SJCRH30 (cell line): ENCODE results near the gene IQGAP2. TPM values are rescaled to one million over a fixed set of nuclear protein-coding genes. Genes with fewer than 3 reads are reported as not detected.

Source experiments
- DNase-seq, 2 experiments: peaks; one replicate each; pipeline ENCODE4 v3.0.0-alpha.2; 2015 to 2020
- H3K27ac ChIP-seq: fragments of 250-450 bp; sonication (Bioruptor Pico); 2 replicates; pipeline ENCODE4 v1.5.1; 2020; ENCODE audit warnings: mild to moderate bottlenecking, moderate library complexity
- H3K27me3 ChIP-seq: fragments of 250-450 bp; sonication (Bioruptor Pico); 2 replicates; pipeline ENCODE4 v1.5.1; 2020; ENCODE audit warnings: mild to moderate bottlenecking, moderate library complexity
- H3K36me3 ChIP-seq: fragments of 250-450 bp; sonication (Bioruptor Pico); 2 replicates; pipeline ENCODE4 v1.5.1; 2020; ENCODE audit warnings: mild to moderate bottlenecking, moderate library complexity
- H3K4me1 ChIP-seq: fragments of 250-450 bp; sonication (Bioruptor Pico); 2 replicates; pipeline ENCODE4 v1.5.1; 2020; ENCODE audit warnings: mild to moderate bottlenecking, moderate library complexity
- H3K4me3 ChIP-seq: fragments of 250-450 bp; sonication (Bioruptor Pico); 2 replicates; pipeline ENCODE4 v1.5.1; 2020; ENCODE audit warnings: mild to moderate bottlenecking, moderate library complexity
- H3K9me3 ChIP-seq: fragments of 250-450 bp; sonication (Bioruptor Pico); replicated peaks from 2 replicates; pipeline ENCODE4 v1.5.1; 2020; ENCODE audit warnings: mild to moderate bottlenecking, moderate library complexity
- total RNA-seq: library from RNA; depleted of rRNA; stranded (reverse); fragments of >200 nt; shearing (Covaris generic); gene quantifications from 2 replicates; pipeline ENCODE4 v1.2.3, GENCODE V29; 2014

The IQGAP2 gene
- total RNA-seq, 1 experiment from 2014 or later: 11.4 TPM

DNA sequence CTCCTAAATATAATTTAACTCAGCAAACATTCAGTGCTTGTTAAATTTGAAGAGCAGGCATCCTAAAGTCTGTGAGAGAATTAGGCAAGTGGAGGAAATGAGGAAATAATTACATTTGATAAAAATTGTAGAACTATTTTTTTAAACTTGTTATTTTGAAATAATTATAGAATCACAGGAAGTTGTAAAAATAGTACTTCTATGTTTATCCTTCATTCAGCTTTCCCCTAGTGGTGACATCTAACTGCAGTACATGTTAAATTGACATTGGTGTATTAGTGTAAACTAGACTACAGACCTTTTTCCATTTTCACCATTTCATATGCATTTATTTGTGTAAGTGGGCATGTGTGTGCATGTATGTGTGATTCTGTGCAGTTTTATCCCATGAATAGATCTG is 168.5 kb downstream of the IQGAP2 start:
- peaks cover 5% of the 10 kb centered on the region; the same call in 1 of the 2 replicates for H3K27me3 ChIP-seq
- H3K36me3 ChIP-seq: no peaks in the 10 kb centered on the region
- no peaks in the 10 kb centered on the region for H3K9me3 ChIP-seq
- no peaks in the 10 kb centered on the region for H3K4me1 ChIP-seq
- no peak overlapping the region for H3K4me3 ChIP-seq
- H3K27ac ChIP-seq: no peak overlapping the region
- no peak for DNase-seq

DNA sequence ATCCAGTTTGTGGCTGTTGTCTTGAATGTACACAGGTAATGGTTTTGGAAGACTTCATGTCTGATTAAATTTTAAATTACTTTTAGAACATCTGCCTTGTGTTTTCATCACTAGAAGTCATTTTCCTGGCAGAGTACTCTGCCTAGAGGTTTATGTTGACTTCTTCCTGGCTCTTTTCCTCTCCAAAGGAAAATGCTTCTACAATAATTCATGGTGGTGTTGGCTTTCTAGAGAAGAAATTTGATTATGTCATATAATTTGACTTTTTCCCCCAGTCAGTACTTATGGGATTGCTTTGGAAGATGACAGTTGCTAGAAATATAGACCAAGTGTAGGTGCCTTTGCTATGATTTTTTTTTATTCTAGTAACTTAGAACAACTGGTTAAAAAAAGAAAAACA is 173.4 kb downstream of the IQGAP2 start:
- H3K27me3 ChIP-seq: 0 out of 2 replicates have a peak, but pooled peaks cover 2% of the 10 kb centered on the region

DNA sequence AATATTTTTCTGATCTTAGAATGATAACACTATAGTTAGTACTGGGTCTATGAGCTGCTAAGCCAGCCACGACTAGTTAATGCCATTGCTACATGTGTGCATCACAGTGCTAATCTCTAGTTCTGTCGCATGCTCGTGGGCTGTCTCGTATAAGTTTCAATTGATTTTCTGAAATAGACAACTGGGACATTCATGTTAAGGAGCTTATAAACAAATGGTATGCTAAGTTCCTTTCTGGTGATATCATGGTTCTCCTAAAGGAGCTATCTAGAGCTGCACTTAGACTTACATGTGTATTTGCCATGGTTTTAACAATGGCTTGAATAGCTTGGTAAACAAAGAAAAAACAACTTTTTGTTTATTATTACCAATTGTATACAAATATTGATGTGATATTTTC is 173.9 kb downstream of the IQGAP2 start:
- no peak for DNase-seq
- no peaks in the 10 kb centered on the region for H3K4me1 ChIP-seq

More for the DNA sequence above, 173.4 kb downstream of the IQGAP2 start:
- DNase-seq: no peak
- no peak overlapping the region for H3K27ac ChIP-seq
- no peaks in the 10 kb centered on the region for H3K36me3 ChIP-seq
- H3K4me3 ChIP-seq: no peak overlapping the region
- no peaks in the 10 kb centered on the region for H3K4me1 ChIP-seq
- no peaks in the 10 kb centered on the region; the same call in 1 of the 2 replicates for H3K9me3 ChIP-seq

DNA sequence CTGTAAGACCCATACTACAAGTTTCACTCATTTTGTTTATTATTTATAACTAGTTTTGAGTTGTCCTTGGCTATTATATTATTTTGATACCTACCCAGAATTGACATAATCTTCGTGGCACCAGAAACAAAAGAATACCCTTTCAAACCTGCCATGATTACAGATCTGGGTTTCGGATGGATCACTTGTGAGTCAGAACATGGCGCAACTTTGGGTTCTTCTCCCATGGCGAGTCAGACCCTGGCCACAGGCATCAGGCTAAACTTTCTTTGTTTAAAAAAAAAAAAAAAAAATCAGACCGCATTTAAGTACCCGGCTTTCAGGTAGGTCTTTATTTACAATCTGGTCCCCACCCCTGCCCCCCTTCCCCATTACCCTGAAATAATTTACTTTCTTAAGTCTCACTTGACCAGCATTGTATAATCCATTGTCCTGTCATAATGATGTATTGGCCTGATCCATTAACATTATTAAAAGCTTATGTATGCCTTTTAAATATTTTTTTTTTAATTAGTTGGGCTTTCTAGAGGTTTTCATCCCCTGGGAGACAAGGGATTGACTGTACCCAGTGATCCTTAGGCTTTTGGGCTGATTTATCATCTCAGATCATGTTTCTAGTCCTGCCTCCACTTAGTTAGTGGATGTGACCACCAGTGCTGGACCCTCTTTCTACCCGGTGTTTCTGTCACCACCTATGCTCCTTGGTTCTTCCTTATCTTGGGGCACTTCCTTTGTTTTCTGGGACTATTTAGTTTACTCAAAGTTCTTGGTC is 176.3 kb downstream of the IQGAP2 start:
- H3K27me3 ChIP-seq: 0 out of 2 replicates have a peak, but pooled peaks cover 2% of the 10 kb centered on the region
- no peak for DNase-seq
- no peaks in the 10 kb centered on the region for H3K36me3 ChIP-seq
- H3K9me3 ChIP-seq: no peaks in the 10 kb centered on the region; the same call in 1 of the 2 replicates
- H3K4me1 ChIP-seq: no peaks in the 10 kb centered on the region
- H3K27ac ChIP-seq: no peak overlapping the region
- H3K4me3 ChIP-seq: no peak overlapping the region

More for the DNA sequence above, 173.9 kb downstream of the IQGAP2 start:
- H3K9me3 ChIP-seq: no peaks in the 10 kb centered on the region; the same call in 1 of the 2 replicates
- H3K36me3 ChIP-seq: no peaks in the 10 kb centered on the region
- H3K27ac ChIP-seq: no peak overlapping the region
- no peak overlapping the region for H3K4me3 ChIP-seq
- H3K27me3 ChIP-seq: 0 out of 2 replicates have a peak, but pooled peaks cover 2% of the 10 kb centered on the region

DNA sequence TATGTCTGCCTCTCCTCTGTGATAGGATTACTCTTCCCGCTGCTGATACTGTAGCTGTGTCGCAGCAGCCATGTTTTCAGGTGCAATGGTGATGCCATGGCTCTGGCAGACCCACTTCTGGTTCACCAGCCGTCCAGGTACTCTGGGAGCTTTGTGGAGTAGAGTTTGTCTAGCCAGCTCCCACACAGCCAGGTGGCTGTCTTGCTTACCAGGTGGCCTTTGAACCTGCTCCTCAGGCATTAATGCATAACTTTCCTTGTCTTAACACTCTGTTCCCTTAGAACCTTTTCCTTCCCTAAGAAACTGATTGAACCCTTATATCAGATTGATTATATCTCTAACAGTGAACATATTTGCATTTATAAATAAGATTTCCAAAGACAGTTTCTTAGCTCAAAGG is 177.9 kb downstream of the IQGAP2 start:
- no peak overlapping the region for H3K4me3 ChIP-seq
- no peaks in the 10 kb centered on the region for H3K4me1 ChIP-seq
- no peaks in the 10 kb centered on the region for H3K27me3 ChIP-seq
- no peak for DNase-seq
- H3K36me3 ChIP-seq: no peaks in the 10 kb centered on the region
- no peak overlapping the region for H3K27ac ChIP-seq
- H3K9me3 ChIP-seq: no peaks in the 10 kb centered on the region; the same call in 1 of the 2 replicates

DNA sequence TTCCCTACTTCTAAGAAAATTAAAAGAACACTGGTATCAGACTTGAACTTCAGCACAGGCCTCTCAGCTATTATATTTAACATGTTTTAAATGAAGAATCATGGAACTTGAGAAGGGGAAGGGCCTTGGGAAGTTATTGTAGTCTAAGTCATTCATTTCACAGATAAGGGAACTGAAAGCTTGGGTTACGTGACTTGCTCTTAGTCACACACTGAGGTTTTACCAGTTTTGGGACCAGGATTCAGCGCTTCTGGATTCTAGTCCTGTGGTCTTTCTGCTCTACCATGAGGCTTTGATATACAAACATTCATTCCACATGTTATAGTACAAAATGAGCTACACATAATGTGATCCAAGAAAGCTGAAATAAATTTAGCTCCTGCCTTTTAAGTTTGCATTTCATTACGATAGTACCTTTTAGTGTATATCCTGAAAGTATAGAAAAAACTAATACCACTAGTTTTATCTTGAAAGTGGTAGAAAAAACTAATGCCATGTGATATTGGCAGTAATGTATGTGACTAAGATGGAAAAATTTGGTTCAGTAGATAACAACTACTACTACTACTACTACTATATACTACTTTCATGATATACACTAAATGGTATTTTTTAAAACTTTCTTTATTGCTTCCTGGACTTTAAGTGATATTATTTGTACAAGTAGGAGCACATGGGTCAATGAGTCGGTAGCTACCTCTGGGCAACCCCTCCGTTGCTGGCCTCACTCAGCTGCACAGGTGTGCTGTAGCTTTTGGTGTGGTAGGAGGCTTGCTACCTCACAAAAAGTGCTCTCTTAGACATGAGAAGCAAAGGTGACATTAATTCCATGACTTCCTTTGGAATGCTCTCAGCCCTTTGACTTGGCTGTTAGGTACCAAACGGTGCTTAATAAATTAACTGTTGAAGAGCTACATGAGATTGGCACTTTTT is 179.4 kb downstream of the IQGAP2 start:
- Histone ChIP-seq H3K27ac (no peak overlapping the region), H3K4me3 (no peak overlapping the region), H3K9me3 (no peaks in the 10 kb centered on the region; the same call in 1 of the 2 replicates), H3K27me3 (no peaks in the 10 kb centered on the region), H3K4me1 (no peaks in the 10 kb centered on the region), H3K36me3 (no peaks in the 10 kb centered on the region)
- DNase-seq: no peak

DNA sequence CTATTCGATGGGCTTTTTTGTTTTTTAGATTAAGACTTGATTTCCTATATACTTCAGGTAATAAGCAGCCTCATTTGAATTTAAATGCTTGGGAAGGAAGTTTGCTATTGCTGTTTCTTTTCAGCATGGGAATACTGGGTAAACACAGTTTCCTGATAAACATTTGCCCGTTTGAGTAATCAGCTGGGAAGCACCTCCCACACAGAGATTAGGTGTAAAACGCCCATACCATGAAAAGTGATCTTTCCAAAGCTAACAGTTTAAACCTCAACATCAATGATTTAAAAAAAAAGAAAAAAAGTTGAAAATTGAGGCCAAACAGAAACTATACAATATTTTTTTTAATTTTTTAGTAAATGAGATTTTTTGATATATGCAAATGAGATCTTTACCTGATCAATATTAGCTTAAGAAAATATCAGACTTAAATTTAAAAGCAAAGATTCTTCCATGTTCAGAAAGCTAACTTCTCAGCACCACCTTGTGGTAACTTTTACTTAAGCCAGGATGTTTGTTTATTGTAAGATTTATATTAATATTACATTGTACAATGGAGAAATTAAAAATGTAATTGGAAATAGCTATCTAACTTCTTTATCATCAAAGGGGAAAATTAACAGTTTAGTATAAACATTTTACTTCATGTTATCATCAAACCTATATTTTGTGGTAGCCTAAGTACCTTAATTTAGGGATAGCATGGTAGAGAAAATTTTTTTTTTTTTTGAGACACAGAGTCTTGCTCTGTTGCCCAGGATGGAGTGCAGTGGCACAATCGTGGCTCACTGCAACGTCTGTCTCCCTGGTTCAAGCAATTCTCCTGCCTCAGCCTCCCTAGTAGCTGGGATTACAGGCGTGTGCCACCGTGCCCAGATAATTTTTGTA is 180.3 kb downstream of the IQGAP2 start:
- Histone ChIP-seq H3K36me3 (no peaks in the 10 kb centered on the region), H3K4me1 (no peaks in the 10 kb centered on the region), H3K27me3 (no peaks in the 10 kb centered on the region), H3K4me3 (no peak overlapping the region), H3K27ac (no peak overlapping the region), H3K9me3 (no peaks in the 10 kb centered on the region)
- DNase-seq: no peak

DNA sequence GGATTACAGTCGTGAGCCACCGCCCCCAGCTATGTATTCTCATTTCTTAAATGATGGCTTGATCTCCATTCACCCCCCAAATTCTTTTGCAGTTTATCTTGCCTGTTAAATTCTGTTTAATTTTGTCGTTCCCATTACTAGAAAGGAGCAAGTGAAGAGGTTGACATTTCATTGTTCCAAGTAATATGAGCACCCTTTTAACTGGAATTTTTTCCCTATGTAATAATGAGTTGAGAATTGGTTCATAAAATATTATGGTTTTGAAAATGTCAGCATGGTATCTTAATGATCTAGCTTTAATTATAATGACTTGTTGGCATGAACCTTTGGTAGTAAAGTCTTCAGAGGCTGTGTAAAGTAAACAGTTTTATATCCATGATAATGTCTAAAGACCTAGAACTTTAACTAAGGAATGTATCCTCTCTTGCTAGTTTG is 182.7 kb downstream of the IQGAP2 start:
- Histone ChIP-seq H3K4me3 (no peak overlapping the region), H3K36me3 (no peaks in the 10 kb centered on the region)
- no peak for DNase-seq

DNA sequence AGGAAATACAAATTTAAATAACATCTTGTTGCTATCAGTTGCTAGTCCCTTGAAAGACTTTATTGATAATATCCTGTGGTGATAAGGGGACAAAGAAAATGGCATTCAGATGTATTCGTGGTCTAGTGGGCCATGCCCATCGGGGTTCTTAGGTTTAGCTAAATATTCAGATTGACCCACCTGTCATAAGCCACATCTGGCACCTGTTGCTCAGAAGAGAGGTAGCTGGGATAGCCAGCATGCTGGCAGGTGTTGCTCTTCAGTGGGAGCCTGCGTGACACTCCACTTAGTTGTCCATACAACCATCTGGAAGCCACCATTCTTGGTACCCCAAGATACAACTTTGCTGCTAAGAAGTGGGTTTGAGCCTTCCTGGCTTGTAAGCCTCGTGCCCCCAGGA is 183.4 kb downstream of the IQGAP2 start:
- no peak overlapping the region for H3K4me3 ChIP-seq
- H3K36me3 ChIP-seq: no peaks in the 10 kb centered on the region
- H3K9me3 ChIP-seq: no peaks in the 10 kb centered on the region
- DNase-seq: no peak
- no peak overlapping the region for H3K27ac ChIP-seq
- H3K4me1 ChIP-seq: no peaks in the 10 kb centered on the region
- no peaks in the 10 kb centered on the region for H3K27me3 ChIP-seq

More for the DNA sequence above, 182.7 kb downstream of the IQGAP2 start:
- no peaks in the 10 kb centered on the region for H3K4me1 ChIP-seq
- no peak overlapping the region for H3K27ac ChIP-seq
- no peaks in the 10 kb centered on the region for H3K9me3 ChIP-seq
- no peaks in the 10 kb centered on the region for H3K27me3 ChIP-seq

DNA sequence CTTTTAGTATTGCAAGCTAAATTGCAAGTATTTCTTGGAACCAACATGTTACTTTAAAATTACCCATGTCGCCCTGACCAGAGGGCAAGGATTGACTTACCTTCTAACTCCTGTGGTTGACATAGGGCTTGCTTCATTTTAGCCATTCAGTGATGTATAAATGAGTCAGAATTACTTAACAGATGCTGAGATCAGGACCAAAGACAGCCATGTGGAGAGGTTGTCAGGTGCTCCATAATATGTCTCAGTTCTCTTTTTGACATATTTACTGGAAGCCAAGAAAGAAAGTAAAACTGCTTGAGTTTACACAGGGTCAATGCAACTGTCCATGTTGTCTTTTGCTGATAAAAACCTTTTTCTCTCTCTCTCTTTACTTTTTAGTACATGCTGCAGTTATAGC is 186.9 kb downstream of the IQGAP2 start:
- no peaks in the 10 kb centered on the region for H3K9me3 ChIP-seq
- no peak overlapping the region for H3K4me3 ChIP-seq
- DNase-seq: no peak
- no peaks in the 10 kb centered on the region; the same call in 1 of the 2 replicates for H3K27me3 ChIP-seq
- H3K27ac ChIP-seq: no peak overlapping the region
- no peaks in the 10 kb centered on the region for H3K4me1 ChIP-seq
- H3K36me3 ChIP-seq: no peaks in the 10 kb centered on the region

DNA sequence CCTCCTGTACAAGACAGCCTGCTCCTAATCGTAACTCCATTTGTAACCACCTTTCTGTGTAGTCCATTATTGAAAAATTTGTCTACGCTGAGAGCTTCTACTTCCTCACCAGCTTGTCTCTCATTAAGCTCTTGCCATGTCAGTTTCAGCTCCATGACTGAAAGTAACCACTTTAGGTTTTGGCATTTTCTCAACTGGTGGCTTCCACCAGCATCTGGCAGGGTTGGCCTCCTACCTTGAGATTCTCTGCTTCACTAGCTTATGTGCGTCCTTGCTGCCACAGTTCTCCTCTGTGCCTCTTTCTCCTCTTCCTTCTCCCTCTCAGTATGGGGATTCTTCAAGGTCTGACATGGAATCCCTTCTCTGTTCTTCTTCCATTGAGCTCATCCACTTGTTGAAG is 188.3 kb downstream of the IQGAP2 start:
- Histone ChIP-seq H3K4me1 (no peaks in the 10 kb centered on the region), H3K36me3 (no peaks in the 10 kb centered on the region), H3K9me3 (no peaks in the 10 kb centered on the region), H3K27ac (no peak overlapping the region), H3K27me3 (no peaks in the 10 kb centered on the region; the same call in 1 of the 2 replicates), H3K4me3 (no peak overlapping the region)
- no peak for DNase-seq

DNA sequence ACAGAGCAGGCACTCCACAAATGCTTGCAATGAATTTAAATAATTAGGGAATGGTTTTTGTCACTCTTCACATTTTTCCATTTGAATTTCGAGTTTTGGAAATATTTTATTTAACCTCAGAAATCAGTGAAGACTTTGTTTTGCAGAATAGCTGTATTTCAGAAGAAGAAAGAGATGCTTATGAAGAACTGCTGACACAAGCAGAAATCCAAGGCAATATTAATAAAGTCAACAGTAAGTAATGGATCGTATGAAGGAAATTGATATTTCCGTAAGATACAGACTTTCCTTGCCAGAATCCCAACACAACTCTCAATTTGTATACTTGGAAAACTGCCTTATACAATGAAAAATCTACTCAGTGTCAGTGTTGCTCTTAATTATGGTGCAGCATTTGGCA is 189.6 kb downstream of the IQGAP2 start:
- Histone ChIP-seq H3K27ac (no peak overlapping the region), H3K9me3 (no peaks in the 10 kb centered on the region), H3K4me1 (no peaks in the 10 kb centered on the region), H3K4me3 (no peak overlapping the region), H3K36me3 (no peaks in the 10 kb centered on the region), H3K27me3 (no peaks in the 10 kb centered on the region; the same call in 1 of the 2 replicates)
- DNase-seq: no peak

DNA sequence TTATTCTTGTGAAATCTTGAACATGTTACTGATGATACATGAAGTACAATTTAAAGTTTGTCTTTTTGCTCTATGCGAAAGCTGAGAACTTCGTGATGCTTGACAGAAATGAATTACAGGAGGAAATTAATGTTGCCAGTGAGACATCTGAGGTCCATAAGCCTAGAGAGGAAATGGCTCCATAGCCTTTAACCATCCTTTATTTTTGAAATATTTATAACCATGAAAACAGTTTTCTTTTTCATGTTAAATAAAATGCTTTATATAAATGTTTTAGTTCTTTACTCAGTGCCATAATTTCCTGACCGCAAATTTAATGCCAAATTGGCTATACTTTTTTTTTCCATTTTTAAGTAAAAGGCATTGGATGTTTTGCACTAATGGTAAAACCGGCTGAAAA is 191.0 kb downstream of the IQGAP2 start:
- DNase-seq: no peak
- H3K9me3 ChIP-seq: no peaks in the 10 kb centered on the region
- H3K36me3 ChIP-seq: no peaks in the 10 kb centered on the region
- no peaks in the 10 kb centered on the region for H3K4me1 ChIP-seq
- no peak overlapping the region for H3K4me3 ChIP-seq
- no peak overlapping the region for H3K27ac ChIP-seq
- no peaks in the 10 kb centered on the region; the same call in 1 of the 2 replicates for H3K27me3 ChIP-seq
